MV-4-11 (cell line): Measurements from ENCODE around the gene HLA-E.
"Not testable (repeated sequence)": the region's sequence is repeated elsewhere in the genome, so short reads cannot be mapped to it uniquely, and the experiment has no call there.

Source experiments
- DNase-seq: peaks from one replicate; lab custom pipeline; 2025; lab: John Stamatoyannopoulos, UW

Gene HLA-E

DNA sequence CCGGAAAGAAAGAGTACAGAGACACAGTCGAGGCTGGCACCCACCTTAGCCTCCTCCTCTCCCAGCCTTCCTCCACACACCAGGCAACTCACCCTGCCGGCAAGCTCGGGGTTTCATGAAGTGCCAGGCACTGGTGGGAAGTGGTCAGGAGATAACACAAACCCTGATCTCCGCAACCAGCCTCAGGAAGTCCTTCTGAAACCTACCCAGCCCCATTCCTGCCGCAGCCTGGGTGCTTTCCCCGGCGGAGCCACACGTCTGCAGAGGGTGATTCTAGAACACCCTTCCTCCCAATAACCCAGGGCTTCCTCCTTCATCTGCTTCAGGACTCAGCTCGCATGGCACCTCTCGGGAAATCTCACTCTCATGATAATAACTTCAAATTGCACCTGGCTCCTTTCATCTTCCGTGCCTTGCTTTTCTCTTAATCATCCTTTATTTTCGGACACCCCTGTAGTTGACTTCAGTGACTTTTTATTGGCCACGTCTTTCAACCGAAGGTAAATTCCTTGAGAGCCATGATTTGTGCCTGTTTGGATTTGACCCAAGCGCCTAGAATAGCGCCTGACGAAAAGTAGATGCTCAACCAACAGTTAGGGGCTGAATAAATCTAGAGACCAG is 8.7 kb upstream of the HLA-E start:
- peak; percentile 48 for DNase-seq

DNA sequence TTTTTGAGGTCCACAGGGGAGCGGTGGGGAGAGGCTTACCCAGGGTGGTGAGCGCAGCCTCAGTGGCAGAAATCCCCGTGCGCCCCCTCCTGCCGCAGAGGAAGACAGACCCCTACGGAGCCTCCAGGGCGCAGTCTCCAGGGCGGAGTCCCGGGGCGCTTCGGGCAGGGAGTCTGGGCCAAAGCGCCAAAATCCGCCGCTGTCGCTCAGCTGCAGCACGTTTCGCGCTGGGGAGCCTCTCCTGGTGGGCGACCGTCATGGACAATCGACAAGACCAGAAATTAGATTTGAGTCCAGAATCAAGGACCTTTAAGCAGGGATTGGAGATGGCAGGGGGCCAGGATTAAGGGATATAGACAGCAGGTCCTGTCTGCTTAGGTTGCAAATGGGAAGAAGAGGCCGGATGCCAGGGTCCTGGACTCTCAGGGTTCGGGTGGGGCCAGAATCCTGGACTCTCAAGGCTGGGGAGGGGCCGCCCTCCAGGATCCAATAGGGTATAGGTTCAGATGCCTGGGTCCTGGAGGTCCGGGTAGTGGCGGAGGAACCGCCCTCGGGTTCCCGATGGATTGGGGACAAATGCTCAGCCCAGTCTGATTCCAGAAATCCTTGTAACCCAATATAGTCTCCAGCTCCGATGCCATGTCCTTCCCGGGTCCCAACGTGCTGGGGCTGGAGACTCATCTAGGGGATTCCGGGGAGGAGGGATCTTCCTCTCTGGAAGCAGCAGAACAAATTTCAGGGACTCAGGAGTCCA is 7.9 kb upstream of the HLA-E start:
- no peak for DNase-seq

- DNase-seq = peak; percentile 58
Measured at GRCh38 chr6:30481965-30482644, 7.2 kb upstream of the HLA-E start.

- DNase-seq = peak; percentile 41
Measured at GRCh38 chr6:30483677-30484279, 5.5 kb upstream of the HLA-E start.

DNA sequence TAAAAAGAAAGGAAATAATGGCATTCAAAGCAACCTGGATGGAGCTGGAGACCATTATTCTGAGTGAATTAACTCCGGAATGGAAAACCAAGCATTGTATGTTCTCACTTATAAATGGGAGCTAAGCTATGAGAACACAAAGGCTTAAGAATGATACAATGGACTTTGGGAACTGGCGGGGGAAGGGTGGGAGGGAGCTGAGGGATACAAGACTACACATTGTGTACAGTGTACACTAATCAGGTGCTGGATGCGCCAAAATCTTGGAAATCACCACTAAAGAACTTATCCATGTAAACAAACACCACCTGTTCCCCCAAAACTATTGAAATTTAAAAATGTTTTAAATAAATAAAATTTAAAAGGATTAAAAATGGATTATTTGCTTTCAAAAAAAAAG is 4.1 kb upstream of the HLA-E start:
- DNase-seq = no peak

DNA sequence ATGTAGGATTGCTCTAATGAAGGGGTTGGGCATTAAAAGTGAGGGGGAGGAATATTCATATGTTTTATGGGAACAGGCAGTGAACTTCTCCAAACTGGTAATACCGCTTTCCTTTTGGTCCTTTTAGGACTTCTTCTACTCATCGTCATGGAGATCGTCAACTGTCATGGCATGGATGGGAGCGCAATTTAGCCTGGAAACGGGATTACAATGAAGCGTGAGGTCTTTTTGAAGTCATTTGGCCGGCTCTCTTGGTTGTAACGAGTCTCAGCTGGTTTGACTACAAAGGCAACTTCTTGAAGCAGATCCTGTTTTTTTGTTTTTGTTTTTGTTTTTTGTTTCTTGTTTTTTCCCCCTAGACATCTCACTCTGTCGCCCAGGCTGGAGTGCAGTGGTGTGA is 1.4 kb upstream of the HLA-E start:
- no peak for DNase-seq

GRCh38 chr6:30488697-30489080 is 620 bp upstream of the HLA-E start:
- not testable (repeated sequence) for DNase-seq

DNA sequence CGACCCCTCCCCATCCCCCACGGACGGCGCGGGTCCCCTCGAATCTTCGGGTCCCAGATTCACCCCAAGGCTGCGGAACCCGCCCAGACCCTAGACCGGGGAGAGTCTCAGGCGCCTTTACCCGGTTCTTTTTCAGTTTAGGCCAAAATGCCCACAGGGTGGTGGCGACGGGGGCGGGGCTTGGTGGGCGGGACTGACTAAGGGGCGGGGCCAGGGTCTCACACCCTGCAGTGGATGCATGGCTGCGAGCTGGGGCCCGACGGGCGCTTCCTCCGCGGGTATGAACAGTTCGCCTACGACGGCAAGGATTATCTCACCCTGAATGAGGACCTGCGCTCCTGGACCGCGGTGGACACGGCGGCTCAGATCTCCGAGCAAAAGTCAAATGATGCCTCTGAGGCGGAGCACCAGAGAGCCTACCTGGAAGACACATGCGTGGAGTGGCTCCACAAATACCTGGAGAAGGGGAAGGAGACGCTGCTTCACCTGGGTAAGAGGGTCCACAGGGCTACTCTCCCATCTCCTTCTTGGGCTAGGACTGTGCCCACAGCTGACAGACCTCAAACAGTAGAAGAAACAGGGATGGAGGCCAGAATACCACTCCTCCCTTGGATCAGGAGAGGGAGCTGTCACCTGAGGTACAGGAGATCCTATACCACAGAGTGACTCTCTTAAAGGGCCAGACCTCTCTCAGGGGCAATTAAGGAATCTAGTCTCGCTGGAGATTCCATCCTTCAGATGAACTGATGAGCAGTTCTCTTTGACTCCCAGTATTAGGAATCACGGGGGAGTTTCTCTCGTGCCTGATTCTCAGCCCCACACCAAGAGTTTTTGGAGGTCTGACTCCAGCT is 942 bp downstream of the HLA-E start:
- DNase-seq = peak; percentile 37

GRCh38 chr6:30491291-30491953 is 2.1 kb downstream of the HLA-E start:
- DNase-seq = not testable (repeated sequence)

GRCh38 chr6:30491991-30492952 is 3.0 kb downstream of the HLA-E start:
- DNase-seq = no peak

DNA sequence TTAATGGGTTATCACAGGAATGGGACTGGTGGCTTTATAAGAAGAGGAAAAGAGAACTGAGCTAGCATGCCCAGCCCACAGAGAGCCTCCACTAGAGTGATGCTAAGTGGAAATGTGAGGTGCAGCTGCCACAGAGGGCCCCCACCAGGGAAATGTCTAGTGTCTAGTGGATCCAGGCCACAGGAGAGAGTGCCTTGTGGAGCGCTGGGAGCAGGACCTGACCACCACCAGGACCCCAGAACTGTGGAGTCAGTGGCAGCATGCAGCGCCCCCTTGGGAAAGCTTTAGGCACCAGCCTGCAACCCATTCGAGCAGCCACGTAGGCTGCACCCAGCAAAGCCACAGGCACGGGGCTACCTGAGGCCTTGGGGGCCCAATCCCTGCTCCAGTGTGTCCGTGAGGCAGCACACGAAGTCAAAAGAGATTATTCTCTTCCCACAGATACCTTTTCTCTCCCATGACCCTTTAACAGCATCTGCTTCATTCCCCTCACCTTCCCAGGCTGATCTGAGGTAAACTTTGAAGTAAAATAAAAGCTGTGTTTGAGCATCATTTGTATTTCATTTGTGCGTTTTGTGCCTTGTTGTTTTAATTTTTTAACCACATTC is 4.4 kb downstream of the HLA-E start:
- no peak for DNase-seq

DNA sequence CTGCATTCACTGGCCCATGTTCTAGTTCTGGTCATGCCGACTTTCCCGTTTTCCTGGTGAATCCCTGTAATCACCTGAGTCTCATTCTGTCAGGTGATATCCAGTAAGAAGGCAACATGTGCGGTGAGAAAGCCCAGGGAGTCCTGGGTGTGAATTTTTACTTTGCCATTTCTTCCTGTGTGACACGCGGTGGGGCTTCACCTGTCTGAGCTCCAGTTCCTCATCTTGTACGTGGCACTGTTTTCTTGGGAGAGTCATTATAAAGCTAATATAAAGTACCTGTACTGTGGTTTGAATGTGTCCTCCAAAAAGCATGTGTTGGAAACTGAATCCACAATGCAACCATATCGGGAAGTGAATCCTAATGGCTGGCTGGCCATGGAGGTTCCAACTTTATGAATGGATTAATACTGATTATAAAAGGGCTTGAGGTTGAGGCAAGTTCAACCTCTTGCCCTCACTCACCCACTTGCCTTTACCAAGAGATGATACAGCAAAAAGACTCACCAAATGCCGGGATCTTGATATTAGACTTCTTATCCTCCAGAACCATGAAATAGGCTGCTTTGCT is 5.1 kb downstream of the HLA-E start:
- no peak for DNase-seq

DNA sequence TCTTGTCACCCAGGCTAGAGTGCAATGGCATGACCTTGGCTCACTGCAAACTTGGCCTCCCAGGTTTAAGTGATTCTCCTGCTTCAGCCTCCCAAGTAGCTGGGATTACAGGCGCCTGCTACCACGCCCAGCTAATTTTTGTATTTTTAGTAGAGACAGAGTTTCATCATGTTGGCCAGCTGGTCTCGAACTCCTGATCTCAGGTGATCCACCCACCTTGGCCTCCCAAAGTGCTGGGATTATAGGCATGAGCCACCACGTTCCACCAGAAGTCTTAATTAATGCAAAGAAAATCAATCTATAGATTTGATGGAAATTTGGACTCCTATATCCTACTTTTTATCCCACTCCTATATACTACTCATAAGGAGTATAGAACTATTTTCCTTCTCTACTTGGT is 5.8 kb downstream of the HLA-E start:
- not testable (repeated sequence) for DNase-seq

DNA sequence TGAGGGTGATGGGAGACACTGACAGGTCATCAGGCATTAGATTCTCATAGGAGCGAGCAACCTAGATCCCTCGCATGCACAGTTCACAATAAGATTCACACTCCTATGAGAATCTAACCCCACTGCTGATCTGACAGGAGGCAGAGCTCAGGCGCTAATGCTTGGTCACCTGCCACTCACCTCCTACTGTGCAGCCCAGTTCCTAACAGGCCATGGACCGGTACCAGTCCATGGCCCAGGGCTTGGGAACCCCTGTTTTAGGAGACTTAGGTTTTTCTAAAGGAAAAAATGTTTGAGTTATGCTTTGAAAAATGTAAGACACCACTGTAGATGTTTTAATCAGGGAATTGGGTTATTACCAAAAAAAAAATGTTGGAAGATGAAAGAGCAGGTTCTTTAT is 6.7 kb downstream of the HLA-E start:
- no peak for DNase-seq

DNA sequence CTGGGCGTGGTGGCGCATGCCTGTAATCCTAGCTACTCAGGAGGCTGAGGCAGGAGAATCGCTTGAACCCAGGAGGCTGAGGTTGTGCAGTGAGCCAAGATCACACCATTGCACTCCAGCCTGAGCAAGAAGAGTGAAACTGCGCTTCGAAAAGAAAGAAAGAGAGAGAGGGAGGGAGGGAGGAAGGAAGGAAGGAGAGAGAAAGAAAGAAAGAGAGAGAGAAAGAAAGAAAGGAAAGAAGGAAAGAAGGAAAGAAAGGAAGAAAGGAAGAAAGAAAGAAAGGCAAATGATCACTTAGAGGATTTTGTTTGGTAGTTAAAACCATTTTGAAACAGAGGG is 7.9 kb downstream of the HLA-E start:
- not testable (repeated sequence) for DNase-seq

GRCh38 chr6:30497714-30498113 is 8.4 kb downstream of the HLA-E start:
- DNase-seq = no peak

GRCh38 chr6:30498705-30499104 is 9.4 kb downstream of the HLA-E start:
- not testable (repeated sequence) for DNase-seq

GRCh38 chr6:30500421-30501355 is 11.4 kb downstream of the HLA-E start:
- DNase-seq = no peak
